Activated CD8-positive, alpha-beta memory T cell treated with anti-CD3 and anti-CD28 coated beads for 4 hours (primary cell): Measurements from ENCODE around the gene SPEF1.

Experiments
- DNase-seq, 2 donors: peaks; one replicate each; pipeline ENCODE4 v3.0.0-alpha.2; 2020; ENCODE audit warnings: low read depth in 2 of 2

SPEF1 gene

GRCh38 chr20:3749087-3749688 is 32.1 kb downstream of the SPEF1 start:
- DNase-seq: no peak

- no peak for DNase-seq
These were observed 33.2 kb downstream of the SPEF1 start for GRCh38 chr20:3748073-3748472.

GRCh38 chr20:3747471-3747870 is 33.8 kb downstream of the SPEF1 start:
- DNase-seq: no peak

- DNase-seq: no peak
These were observed 35.5 kb downstream of the SPEF1 start for GRCh38 chr20:3745686-3746173.

- peak; percentile 42 to 59 for DNase-seq
These were observed 36.2 kb downstream of the SPEF1 start for GRCh38 chr20:3744806-3745685.

GRCh38 chr20:3744037-3744436 is 37.2 kb downstream of the SPEF1 start:
- no peak for DNase-seq

- DNase-seq: no peak
These were observed 38.0 kb downstream of the SPEF1 start for GRCh38 chr20:3743251-3743650.

GRCh38 chr20:3741836-3742458 is 39.3 kb downstream of the SPEF1 start:
- no peak for DNase-seq

GRCh38 chr20:3740615-3741301 is 40.5 kb downstream of the SPEF1 start:
- no peak for DNase-seq

GRCh38 chr20:3739926-3740451 is 41.3 kb downstream of the SPEF1 start:
- DNase-seq: no peak

GRCh38 chr20:3739054-3739925 is 42.0 kb downstream of the SPEF1 start:
- DNase-seq: no peak

GRCh38 chr20:3738111-3739053 is 42.9 kb downstream of the SPEF1 start:
- no peak for DNase-seq

- no peak for DNase-seq
These were observed 45.5 kb downstream of the SPEF1 start for GRCh38 chr20:3735768-3736167.

- DNase-seq: no peak
These were observed 47.0 kb downstream of the SPEF1 start for GRCh38 chr20:3734111-3734843.

- DNase-seq: no peak
These were observed 47.9 kb downstream of the SPEF1 start for GRCh38 chr20:3733119-3733995.

- DNase-seq: no peak
These were observed 48.7 kb downstream of the SPEF1 start, which contains the start of gene HSPA12B for GRCh38 chr20:3732327-3733118. Gene HSPA12B, plus strand, starts transcription at chr20:3732685. Its CDS starts 5,990 bp downstream, at chr20:3738675.

GRCh38 chr20:3731944-3732326 is 49.3 kb downstream of the SPEF1 start:
- DNase-seq: no peak
